Cerebellar cortex (tissue), 1 donor: ENCODE results near the gene KRT9.
A peak's percentile ranks its signal among the peaks of the same experiment; 100 is the strongest.
"Not testable (repeated sequence)": the region's sequence is repeated elsewhere in the genome, so short reads cannot be mapped to it uniquely, and the experiment has no call there.

Source experiments
- DNase-seq: peaks from one replicate; pipeline ENCODE4 v3.0.0-alpha.2; 2015; ENCODE audit warnings: low spot score

KRT9 gene

DNA sequence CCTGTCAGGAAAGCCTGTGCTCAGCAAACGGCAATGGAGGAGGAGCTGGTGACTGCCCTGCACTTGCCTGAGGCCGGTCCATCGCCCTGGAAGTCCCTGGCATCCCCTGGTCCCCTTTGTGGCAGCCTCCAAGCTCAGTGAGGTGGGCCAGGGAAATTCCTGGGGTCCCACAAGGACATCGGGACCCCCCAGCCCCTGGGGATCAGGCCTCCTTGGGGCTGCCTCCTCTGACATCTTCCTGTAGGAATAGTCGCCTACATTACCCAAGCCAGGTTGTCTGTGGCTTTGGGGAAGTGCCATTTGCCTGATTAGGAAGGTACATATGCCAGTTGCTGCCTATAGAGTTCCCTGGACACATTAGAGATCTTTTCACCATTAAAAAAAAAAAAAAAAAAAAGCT is 7.1 kb upstream of the KRT9 start:
- DNase-seq, result no peak

DNA sequence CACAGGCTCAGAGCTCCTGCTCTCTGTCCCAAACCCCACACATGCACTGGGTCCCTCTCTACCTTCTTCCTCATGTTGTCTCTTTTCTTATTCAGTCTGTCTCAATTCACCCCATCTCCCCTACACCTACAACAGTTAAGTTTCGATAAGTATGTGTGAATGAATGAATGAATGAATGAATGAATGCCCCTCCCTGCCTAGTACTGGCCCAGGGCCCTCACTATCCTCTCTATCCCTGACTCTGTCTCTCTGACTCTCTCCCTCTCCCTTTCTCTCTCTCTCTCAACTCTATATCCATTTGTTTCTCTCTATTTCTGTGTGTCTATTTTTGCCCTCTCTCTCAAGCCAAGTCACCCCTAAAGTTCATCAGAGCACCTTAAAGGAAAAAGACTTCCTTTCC is 6.7 kb upstream of the KRT9 start:
- no peak for DNase-seq

DNA sequence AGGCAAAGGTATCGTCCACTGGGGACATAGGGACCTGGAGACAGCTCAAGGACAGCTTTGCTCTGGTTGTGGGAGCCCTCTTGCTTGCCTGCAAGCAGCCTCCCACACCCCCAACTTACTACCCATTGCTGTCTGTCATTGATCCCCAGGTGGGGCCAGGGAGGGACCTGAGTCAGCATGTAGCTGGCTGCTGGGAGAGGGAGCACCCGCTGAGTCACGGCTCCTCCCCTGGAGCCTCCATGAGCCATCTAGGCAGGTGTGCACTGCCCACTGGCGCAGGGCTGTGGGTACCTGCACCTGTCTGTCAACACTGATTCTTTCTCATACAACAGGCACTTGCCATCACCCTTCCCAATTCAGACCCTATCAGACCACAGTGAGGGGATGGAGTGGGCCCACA is 4.9 kb upstream of the KRT9 start:
- not testable (repeated sequence) for DNase-seq

DNA sequence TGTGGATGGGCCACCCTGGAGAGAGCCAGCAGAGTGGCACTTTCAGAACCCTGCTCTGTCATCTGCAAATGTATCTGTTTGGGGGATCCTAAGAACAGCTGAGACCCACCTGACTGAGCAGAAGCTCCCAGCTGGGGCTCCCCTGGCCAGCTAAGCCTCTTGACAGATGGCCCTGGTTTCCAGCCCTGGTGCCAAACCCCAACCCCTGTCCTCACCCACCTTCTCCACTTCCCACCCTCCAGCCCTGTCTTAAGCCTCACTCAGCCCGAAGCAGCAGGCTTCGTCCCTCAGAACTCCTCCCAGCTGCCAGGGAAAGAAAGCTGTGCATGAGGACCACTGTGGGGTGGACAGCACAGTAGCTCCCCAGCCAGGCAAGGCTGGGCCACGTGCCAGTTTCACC is 3.5 kb upstream of the KRT9 start:
- DNase-seq, result no peak

DNA sequence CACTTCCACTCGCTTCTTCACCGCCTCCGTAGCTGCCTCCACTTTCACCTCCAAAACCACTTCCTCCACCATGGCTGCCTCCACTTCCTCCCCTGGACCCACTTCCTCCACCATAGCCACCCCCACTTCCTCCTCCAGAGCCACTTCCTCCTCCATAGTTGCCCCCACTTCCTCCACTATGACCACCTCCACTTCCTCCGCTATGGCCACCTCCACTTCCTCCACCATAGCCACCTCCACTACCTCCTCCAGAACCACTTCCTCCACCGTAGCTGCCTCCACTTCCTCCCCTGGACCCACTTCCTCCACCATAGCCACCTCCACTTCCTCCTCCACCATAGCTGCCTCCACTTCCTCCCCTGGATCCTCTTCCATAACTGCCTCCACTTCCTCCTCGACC is 4.5 kb downstream of the KRT9 start:
- DNase-seq, result no peak

DNA sequence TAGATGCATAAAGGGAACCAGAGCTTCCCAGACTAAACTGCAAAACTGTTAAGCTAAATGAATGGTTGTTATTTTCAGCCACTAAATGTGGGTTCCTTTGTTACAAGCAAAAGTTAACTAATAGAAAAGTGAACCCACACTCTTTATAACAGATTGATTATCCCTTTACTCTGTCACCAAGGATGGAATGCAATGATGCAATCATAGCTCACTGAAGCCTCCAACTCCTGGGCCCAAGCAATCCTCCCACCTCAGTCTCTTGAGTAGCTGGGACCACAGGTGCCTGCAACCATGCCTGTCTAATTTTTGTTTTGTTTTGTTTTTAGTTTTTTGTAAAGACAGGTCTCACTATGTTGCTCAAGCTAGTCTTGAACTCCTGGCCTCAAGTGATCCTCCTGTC is 6.5 kb downstream of the KRT9 start:
- DNase-seq, result no peak

DNA sequence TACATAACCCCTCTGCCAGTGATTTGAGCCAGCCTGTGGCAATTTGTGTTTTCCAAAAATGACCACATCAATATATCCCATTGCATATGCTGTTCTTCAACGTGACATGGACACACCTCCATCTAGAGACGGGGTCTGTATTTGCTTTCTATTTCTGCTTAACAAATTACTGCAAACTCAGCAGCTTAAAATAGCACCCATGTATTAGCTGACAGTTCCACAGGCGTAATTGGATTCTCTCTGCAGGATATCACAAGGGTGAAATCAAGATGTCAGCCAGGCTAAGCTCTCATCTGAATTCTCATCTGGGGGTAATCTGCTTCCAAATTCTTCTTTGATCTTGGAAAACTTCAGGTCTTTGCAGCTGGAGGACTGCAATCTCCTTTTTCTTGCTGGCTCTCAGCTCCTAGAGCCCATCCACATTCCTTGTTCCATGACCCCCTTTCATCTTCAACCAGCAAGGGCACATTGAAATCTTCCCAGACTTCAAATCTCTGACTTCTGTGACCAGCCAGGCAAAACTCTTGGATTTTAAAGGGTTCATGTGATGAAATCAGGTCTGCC is 8.2 kb downstream of the KRT9 start:
- DNase-seq, result no peak

DNA sequence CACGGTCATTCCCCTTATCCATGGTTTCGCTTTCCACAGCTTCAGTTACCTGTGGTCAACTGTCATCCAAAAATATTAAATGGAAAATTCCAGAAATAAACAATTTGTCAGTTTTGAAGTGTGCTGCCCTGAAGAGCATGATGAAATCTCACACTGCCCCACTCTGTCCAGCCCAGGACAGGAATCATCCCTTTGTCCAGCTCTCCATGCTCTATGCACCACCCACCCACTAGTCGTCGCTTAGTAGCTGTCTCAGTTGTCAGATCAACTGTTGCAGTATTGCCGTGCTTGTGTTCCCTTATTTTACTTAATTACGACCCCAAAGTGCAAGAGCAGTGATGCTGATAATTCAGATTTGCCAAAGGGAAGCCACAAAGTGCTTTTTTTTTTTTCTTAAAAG is 10.3 kb downstream of the KRT9 start:
- DNase-seq, result no peak

DNA sequence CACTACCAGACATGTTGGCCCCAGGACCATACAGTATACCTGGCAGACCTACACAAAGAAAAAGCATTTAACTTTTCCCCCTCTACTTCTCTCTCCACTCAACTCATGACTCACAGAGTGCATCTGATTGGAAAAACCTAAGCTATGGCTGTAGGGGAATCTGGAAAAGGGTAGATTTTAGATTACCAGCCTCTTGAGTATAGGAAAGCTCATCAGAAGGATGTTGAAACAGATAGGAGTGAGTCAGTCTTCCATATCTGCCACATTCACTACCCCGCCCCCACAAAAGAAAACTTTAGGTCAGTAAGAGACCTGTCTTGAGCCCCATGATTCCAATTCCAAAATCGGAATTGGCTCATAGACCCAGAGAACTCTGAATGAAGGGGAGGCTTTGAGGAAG is 12.3 kb downstream of the KRT9 start:
- DNase-seq, result no peak

DNA sequence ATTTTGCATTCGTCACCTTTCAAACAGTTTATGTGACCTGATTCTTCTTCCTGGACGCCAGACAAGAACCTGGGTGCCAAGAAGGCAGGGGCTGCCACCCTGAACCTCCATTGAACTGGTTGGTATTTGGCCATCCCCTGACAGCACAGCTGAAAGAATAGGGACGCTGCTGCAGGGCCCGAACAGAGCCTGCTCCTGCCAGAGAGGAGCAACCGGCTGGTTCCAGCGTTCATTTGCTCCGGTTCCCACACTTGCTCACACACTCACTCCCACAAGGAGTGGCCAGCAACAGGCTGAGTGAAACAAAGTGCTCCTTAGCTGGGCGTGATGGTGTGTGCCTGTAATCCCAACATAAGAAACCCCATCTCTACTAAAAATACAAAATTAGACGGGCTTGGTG is 14.9 kb downstream of the KRT9 start:
- DNase-seq, result no peak

DNA sequence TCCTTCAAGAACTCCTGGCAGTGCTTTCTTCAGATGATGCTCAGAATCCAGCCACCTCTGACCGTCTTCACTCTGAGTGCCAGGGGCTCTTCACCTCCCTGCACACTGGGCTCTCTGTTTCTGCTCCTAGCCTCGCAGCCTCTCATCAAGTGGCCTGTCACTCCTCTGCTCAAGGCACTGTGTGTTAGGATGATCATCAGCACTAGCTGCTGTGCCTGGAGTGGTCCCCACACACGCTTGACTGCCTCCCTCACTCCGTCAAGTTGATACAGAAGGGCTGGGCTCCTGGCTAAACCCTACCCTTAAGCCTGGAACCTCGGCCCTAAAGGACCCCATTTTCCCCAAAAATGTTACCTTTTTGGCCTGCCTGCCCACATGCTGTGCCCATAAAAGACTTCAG is 15.6 kb downstream of the KRT9 start:
- DNase-seq, result no peak

DNA sequence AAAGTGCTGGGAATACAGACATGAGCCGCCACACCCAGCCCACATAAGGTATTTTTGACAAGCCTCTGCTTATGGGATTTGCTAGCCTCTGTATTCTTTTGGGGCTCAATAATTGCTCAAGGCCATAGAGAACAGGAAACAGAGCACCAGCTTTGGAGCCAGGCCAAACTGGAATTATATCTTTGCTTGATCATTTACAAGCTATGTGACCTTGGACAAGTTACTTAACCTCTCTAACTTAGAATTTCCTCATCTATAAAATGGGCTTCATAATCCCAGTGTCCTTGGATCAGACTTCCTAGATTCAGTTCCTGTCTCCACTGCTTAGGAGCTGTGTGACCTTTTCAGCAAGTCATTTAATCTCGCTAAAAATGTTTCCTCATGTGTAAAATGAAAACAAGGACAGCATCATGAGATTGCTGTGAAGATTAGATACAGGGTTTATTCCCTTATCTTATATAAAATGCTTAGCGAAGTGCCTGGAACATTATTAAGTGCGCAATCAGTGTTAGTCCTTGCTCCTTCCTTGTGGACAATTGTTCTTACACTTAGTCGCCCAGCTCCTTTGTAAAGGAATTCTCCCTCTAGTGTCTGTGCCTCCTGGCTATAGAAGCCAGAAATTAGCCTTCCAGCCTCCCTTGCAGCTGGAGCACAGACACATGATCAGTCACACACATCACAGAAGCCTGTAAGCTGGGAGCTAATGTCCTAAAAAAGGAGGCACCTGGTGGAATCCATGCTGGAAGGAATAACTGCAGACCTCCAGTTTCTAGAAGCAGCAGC is 16.6 kb downstream of the KRT9 start:
- no peak for DNase-seq

DNA sequence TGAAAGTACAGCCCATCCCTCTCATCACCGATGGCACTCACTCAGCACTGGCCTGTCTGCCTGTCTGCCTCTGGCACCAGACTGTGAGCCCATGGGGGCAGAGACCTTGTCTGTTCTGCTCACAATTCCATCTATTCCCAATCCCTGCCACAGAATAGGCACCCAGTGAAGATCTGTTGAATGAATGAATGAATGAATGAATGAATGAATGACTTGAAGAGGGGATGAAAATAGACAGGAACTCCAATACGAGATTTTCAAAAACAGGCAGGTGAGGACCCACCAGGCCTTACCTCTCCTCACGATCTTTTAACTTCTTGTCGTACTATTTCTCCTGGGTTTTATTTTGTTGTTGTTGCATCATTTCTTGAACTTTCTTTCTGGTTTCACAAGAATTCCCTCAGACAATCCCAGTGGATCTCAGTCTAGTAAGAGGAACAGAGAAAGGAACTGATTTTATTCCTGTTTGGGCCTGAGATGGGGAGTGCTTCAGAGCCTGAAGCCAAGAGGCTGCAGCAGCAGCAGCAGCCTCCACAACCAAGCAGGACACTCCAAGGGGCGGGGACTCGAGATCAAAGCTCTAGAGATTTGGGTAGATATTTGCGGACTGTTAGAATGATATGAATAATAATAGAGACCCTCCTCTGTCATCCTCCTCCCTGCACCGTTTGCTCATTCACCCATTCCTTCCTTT is 17.7 kb downstream of the KRT9 start:
- no peak for DNase-seq

DNA sequence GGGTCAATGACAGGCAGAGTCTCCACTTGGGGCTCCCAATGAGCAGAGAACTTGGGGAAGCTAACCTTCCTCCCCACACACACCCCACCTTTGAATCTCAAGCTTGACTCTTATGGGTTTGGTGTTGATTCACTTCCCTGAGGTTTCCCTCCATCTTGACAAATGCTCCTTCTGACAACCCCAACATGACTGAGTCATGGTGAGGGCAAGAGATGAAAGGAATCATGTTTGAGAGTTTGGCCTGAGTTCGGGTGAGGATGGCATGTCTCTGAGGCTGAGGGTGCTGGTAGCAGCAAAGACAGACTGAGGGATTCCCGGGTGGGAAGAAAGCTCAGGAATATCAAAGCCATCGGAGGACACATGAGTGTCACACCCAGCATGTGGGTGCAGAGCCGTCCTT is 18.7 kb downstream of the KRT9 start:
- no peak for DNase-seq

DNA sequence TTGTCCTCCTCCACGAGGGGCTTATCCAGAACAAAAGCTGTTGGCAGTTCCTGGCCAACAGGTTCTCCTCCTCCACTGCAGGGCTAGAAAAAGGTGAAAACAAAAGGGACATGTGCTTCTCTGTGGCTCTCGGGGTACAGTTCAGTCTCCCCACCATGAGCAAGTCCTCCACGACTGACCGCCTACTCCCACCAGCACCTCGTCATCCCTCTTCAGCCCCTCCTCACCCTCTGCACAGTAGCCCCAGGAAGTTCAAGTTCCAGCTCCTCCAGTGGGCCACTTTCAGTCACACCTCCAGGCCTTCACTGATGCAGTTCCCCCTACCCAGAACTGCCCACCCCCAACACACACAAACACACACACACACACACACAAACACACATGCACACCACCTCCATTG is 19.4 kb downstream of the KRT9 start:
- no peak for DNase-seq

DNA sequence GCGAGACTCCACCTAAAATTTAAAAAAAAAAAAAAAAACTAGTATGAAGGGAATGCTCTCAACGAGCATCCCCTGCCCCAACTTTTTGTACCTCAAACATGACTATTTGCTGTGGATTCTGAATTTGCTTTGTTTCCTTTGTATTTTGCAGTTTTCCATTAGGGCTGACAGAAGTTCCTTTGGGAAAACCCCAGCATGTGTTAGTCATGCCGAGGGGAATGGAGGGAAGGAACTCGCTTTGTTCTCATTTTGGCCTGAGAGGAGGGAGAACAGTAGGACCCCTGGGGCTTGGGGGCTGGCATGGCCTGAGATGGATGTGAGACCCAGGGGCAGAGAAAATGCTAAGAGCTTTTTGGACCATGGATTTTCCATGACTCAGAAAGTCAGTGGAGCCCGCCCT is 20.5 kb downstream of the KRT9 start:
- DNase-seq, result no peak

DNA sequence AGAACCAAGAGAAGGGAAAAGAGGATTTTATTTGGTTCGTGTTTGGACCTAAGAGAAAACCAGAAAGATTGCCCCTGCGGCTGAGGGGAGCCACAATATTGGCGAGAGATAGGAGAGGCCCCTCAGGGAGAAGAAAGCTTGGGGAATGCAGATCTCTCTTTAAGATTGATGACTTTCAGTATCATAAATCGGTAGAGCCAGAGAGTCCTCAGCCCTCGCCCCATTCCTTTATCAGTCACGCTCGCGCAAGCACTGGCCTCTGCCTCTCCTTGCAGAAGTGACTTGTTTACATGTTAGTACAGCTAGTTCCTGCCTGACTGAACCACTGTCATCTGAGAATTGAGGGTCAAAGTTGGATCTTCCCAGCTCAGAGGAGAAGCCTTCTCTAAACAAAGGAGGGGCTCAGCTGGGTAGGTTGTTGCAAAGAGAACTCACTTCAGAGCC is 22.2 kb downstream of the KRT9 start:
- DNase-seq, result no peak

DNA sequence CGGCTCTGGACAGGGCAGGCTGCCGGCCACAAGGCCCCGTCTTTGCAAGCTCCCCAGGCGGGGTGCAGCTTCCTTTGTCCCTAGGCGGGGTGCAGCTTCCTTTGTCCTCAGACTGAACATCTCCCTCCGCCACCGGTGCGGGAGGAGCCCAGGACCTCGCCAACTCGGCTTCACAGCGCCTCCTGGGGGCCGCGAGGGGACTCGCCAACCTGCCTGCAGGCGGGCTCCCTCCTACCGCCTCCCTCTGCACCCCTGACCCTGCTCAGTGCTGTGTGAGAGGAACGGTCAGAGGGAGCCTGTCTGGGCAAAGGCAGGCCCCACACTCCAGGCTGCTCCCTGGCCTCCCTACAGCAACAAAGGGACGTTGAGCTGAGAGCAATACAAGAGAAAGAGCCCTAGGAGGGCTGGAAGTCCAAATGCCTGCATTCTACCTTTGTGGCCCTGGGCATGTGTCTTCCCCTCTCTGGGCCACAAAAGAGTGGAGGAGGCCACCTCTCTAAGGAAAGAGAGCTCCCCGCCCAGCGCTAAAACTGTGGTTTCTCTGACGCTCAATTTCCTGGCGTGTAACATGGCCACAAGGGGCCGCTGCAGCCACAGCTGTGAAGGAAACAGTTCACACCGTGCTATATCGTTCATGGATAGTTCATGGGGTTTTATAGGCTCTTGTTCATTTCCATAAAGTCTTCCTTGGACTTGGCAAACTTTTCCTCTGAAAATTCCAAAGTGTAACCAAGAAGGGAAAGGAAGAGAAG is 22.8 kb downstream of the KRT9 start:
- peak; percentile 85 for DNase-seq

DNA sequence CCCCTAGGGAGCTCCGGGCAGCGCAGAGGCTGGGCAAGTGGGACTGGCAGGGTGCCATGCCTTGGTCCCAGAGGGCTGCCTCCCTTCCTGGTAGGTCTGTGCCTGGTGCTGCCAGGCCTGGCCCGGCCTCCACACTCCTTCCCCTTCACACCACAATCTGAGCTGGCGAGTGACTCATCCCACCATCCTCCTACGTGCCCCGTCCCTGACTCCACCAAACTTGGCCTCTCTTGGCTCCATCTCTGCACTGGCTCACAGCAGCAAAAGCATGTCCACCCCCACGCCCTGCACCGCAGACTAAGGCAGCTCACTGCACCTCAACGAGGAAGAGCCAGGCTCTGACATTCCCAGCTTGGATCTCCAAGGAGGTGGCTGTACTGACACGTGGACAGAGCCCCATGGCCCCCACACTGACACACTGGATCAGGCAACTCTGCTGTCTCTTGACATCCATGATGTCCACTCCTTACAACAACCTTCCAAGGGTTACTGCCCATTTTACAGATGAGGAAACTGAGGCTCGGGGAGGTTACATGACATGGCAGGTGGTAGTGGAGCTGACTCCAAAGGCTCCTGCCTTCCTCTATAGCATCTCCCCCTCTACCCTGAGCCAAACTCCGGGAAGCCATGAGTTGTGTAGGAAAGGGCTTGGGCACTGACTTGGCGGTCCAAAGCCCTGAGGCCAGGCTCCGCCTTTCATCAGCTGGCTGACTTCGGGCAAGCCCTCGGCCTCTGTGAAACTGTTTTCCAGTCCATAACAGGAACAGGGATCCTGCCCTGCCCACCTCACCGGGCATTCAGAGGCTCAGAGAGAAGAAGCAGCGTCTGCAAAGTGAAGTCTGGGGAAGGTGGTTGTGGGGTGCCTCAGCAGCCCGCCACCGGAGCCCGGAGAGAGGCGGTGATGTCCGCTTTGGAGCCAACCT is 23.7 kb downstream of the KRT9 start:
- no peak for DNase-seq

DNA sequence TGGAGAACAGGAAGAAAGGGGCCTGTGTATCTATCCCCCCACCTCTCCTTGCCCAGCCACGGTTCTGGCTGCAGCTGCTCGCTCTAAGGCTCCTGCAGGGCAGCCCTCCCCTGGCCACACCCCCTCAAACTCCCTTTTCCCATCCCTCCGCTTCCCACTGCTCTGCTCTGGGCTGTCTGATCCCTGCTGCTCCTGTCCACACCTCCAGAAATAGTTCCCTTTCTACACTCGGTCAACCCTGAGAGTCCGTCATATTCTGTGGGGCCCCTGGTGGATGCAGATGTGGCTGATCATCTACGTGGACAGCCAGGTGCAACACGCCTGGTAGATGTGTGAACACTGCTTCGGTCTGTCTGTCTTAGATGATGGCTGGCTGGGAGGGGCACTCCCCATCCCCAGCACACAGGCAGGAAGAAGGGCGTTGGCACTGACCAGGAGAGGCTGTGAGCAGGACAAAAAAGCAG is 24.4 kb downstream of the KRT9 start:
- no peak for DNase-seq

DNA sequence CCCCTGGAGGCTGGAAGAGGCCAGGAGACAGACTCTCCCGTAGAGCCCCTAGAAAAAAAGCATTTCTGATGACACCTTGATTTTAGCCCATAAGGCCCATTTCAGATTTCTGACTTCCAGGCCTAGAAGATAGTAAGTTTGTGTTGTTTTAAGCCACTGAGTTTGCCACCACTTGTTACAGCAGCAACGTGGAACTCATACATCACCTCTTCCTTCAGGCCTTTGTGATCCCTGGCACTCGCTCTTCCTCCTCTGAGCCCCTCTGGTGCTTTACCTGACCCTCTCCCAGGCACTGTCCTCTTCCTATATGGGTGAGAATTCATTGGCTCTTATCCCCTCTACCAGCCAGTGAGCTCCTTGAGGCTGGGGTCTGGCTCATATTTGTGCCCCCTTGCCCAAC is 25.0 kb downstream of the KRT9 start:
- DNase-seq, result no peak
